Esophagus squamous epithelium (tissue), 5 donors: ENCODE results near the gene PRDX1. TPM values are rescaled to one million over a fixed set of nuclear protein-coding genes. Genes with fewer than 3 reads are reported as not detected.

Experiments used
- DNase-seq: peaks from one replicate; lab custom pipeline; 2025; lab: John Stamatoyannopoulos, UW
- H3K27ac ChIP-seq, 4 donors: fragments of 200-600 bp; sonication (generic); one replicate each; pipeline ENCODE4 v1.5.1; 2016 to 2019; ENCODE audit warnings: mild to moderate bottlenecking in 1 of 4
- H3K27me3 ChIP-seq, 4 donors: fragments of 200-600 bp; sonication (generic); 1 replicate in 3 of 4; 2 replicates in 1 of 4; pipeline versions ENCODE4 v1.5.1 to v1.6.0; 2017 to 2021; ENCODE audit warnings: antibody characterized with exemption in 1 of 4
- H3K36me3 ChIP-seq, 3 donors: fragments of 200-600 bp; sonication (generic); one replicate each; pipeline ENCODE4 v1.5.1; 2016 to 2019
- H3K4me1 ChIP-seq, 3 donors: fragments of 200-600 bp; sonication (generic); one replicate each; pipeline ENCODE4 v1.5.1; 2017 to 2019
- H3K4me3 ChIP-seq, 4 donors: fragments of 200-600 bp; sonication (generic); 1 replicate in 3 of 4; 2 replicates in 1 of 4; pipeline ENCODE4 v1.5.1; 2016 to 2019; ENCODE audit warnings: mild to moderate bottlenecking in 2 of 4, moderate library complexity in 1 of 4
- H3K9me3 ChIP-seq, 3 donors: fragments of 200-600 bp; sonication (generic); one replicate each; pipeline ENCODE4 v1.5.1; 2016 to 2019
- POLR2A ChIP-seq, 4 donors: fragments of 450-650 bp; IDR thresholded peaks; one replicate each; pipeline ENCODE4 v1.6.1; 2017; ENCODE audit warnings: antibody characterized with exemption in 4 of 4, mild to moderate bottlenecking in 4 of 4, moderate library complexity in 3 of 4
- intact Hi-C: fragments of 100-400 bp; cut with DNase I; formaldehyde crosslinking; loops from one replicate; pipeline ENCODE4 v1.15.0; 2022
- total RNA-seq, 4 donors: library from RNA; depleted of rRNA; stranded (reverse); fragments of >200 nt; gene quantifications; one replicate each; pipeline ENCODE4 v1.1.0, GENCODE V29; 2016
- TF ChIP-seq, protein P1 (sequence below), 6 experiments: fragments of 450-650 bp in 4 of 6; fragments of 200-600 bp in 2 of 6; sonication (generic) in 2 of 6; IDR thresholded peaks; one replicate each; pipeline ENCODE4 v1.5.1; 2016 to 2019; ENCODE audit warnings: antibody characterized with exemption in 6 of 6, mild to moderate bottlenecking in 4 of 6, moderate library complexity in 4 of 6
- donor health status: DM: yes; HTN: yes; CAD: no.

The PRDX1 gene
- total RNA-seq, 4 donors from 2014 or later, result 531 to 1,461 (median 1,071) TPM

DNA sequence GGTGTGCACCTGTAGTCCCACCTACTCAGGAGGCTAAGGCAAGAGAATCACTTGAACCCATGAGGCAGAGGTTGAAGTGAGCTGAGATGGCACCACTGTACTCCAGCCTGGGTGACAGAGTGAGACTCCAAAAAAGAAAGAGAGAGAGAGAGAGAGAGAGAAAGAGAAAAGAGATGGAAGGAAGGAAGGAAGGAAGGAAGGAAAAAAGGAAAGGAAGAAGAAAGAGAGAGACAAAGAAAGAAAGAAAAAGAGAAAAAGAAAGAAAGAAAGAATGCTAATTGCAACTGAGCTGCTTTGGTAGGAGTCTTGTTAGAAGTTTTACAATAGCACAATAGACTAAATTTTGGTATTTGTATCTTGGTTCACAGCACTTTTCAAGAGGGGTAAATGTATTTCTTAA, 56.4 kb downstream of the PRDX1 start:
- Histone ChIP-seq H3K27me3 (no peaks in the 10 kb centered on the region), H3K4me1 (no peaks in the 10 kb centered on the region), H3K9me3 (no peaks in the 10 kb centered on the region), H3K4me3 (no peak overlapping the region), H3K36me3 (no peaks in the 10 kb centered on the region), H3K27ac (no peak overlapping the region)
- no peak for DNase-seq
- no peak for TF ChIP-seq POLR2A (IDR thresholded peaks at IDR 0.05)
- TF ChIP-seq, protein P1, sequence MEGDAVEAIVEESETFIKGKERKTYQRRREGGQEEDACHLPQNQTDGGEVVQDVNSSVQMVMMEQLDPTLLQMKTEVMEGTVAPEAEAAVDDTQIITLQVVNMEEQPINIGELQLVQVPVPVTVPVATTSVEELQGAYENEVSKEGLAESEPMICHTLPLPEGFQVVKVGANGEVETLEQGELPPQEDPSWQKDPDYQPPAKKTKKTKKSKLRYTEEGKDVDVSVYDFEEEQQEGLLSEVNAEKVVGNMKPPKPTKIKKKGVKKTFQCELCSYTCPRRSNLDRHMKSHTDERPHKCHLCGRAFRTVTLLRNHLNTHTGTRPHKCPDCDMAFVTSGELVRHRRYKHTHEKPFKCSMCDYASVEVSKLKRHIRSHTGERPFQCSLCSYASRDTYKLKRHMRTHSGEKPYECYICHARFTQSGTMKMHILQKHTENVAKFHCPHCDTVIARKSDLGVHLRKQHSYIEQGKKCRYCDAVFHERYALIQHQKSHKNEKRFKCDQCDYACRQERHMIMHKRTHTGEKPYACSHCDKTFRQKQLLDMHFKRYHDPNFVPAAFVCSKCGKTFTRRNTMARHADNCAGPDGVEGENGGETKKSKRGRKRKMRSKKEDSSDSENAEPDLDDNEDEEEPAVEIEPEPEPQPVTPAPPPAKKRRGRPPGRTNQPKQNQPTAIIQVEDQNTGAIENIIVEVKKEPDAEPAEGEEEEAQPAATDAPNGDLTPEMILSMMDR (IDR thresholded peaks at IDR 0.05), result no peak
- intact Hi-C loops, result no loop called here

Other genes with a start within 250 kb of the PRDX1 start
- gene HPDL, start 195.0 kb downstream of the PRDX1 start, total RNA-seq, result 1 to 10 TPM; 4.0 to 4.8 (median 4.6) TPM
- gene TOE1, start 181.7 kb downstream of the PRDX1 start, total RNA-seq, result 10 to 100 TPM in 1 of 4 donors, 1 to 10 TPM in 3; 6.4 to 11.4 (median 9.1) TPM
- gene MUTYH, start 181.4 kb downstream of the PRDX1 start, total RNA-seq, result 10 to 100 TPM in 3 of 4 donors, 1 to 10 TPM in 1; 8.4 to 23.5 (median 19.1) TPM
- gene TESK2, start 30.7 kb downstream of the PRDX1 start, total RNA-seq, result 1 to 10 TPM; 4.2 to 8.4 (median 5.9) TPM
- 1 to 10 TPM in 1 of 4 donors, under 1 TPM in 2, not detected in 1; 0.15 to 1.1 (median 0.76) TPM for gene CCDC163, start 21.8 kb downstream of the PRDX1 start, total RNA-seq
- gene MMACHC, start 21.6 kb downstream of the PRDX1 start, total RNA-seq, result 1 to 10 TPM; 1.1 to 2.1 (median 1.8) TPM
- gene AKR1A1, start 28.9 kb upstream of the PRDX1 start, total RNA-seq, result 100 to 1,000 TPM; 122 to 164 (median 146) TPM
- gene NASP, start 62.2 kb upstream of the PRDX1 start, total RNA-seq, result 10 to 100 TPM; 40.0 to 71.7 (median 63.4) TPM
- 1 to 10 TPM in 3 of 4 donors, under 1 TPM in 1; 0.38 to 3.6 (median 2.4) TPM for gene CCDC17, start 102.2 kb upstream of the PRDX1 start, total RNA-seq
- 100 to 1,000 TPM in 2 of 4 donors, 10 to 100 TPM in 2; 67.3 to 139 (median 97.7) TPM for gene GPBP1L1, start 164.6 kb upstream of the PRDX1 start, total RNA-seq
- gene TMEM69, start 166.3 kb upstream of the PRDX1 start, total RNA-seq, result 10 to 100 TPM; 12.0 to 52.7 (median 30.8) TPM
- 1 to 10 TPM; 6.4 to 8.4 (median 7.4) TPM for gene IPP, start 228.8 kb upstream of the PRDX1 start, total RNA-seq